GM04504 (cell line): Measurements from ENCODE around the gene ZFAND6.
A peak's percentile ranks its signal among the peaks of the same experiment; 100 is the strongest.
"Not testable (repeated sequence)": the region's sequence is repeated elsewhere in the genome, so short reads cannot be mapped to it uniquely, and the experiment has no call there.

Source experiments
- DNase-seq: peaks from one replicate; pipeline ENCODE4 v3.0.0-alpha.2; 2012; ENCODE audit warnings: low read depth

The ZFAND6 gene

DNA sequence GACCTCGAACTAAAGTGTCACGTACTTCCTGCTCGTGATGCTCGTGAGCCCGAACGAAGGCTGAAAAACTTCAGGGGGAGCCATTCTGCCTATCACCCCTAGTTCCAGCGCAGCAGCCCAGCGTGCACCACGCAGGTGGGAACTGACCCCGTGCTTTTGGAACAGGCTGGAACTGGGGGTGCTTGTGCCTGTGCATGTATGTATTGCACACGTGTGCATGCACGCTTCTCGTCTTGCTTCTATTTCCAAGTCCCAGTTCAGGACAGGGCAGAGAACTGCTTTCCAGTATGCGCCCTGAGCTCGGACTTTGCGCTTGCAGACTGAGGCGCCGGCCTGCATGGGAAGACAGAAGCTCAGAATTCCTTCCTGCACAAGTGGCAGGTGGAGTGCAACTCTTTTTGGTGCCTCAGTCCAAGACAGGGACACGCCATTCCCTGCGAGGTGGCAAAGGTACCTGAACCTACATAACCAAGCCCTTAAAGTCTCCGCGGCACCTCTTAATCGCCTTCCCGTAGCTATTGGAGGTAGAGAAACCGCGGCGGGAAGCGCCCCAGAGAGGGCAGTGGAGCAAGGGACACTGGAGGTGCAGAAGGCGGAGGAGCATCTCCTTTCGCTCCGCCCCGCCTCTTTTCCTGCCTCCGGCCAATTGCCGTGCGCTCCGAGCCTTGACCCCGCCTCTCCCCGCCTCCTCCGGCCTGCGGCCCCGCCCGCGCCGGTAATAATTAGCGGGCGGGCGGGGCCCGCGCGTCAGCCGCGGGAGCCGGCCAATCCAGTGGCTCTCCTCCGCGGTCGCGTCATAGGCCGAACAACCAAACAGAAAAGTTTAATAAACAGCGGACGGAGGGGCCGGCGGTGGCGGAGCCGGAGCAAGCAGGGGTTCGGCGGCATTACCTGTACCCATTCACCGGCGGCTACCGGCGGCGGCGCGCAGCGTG, at the start of gene ZFAND6:
Gene ZFAND6 (plus strand): TSS at position 826 of the 935 bp plus-strand sequence. CDS start 60,669 bp downstream, outside the sequence.
- DNase-seq = peak; percentile 92

GRCh38 chr15:80010131-80010673, 49.3 kb upstream of the ZFAND6 start:
- no peak for DNase-seq

GRCh38 chr15:80011041-80011523, 48.4 kb upstream of the ZFAND6 start:
- DNase-seq = peak; percentile 77

- DNase-seq = no peak
Observed at GRCh38 chr15:80011596-80011995, 47.9 kb upstream of the ZFAND6 start.

GRCh38 chr15:80012060-80012726, 47.3 kb upstream of the ZFAND6 start:
- no peak for DNase-seq

- DNase-seq = not testable (repeated sequence)
Observed at GRCh38 chr15:80014186-80014585, 45.3 kb upstream of the ZFAND6 start.

- no peak for DNase-seq
Observed at GRCh38 chr15:80015156-80015555, 44.3 kb upstream of the ZFAND6 start.

DNA sequence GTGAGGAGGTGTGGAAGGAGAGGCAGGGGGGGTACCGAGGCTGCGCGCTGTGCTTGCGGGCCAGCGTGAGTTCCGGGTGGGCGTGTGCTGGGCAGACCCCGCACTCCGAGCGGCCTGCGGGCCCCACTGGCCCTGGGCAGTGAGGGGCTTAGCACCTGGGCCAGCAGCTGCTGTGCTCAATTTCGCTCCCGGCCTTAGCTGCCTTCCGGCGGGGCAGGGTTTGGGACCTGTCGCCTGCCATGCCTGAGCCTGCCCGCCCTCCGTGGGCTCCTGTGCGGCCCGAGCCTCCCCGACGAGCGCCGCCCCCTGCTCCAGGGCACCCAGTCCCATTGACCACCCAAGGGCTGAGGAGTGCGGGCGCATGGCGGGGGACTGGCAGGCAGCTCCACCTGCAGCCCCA, 43.0 kb upstream of the ZFAND6 start:
- not testable (repeated sequence) for DNase-seq

- not testable (repeated sequence) for DNase-seq
Observed at GRCh38 chr15:80017139-80017538, 42.3 kb upstream of the ZFAND6 start.

DNA sequence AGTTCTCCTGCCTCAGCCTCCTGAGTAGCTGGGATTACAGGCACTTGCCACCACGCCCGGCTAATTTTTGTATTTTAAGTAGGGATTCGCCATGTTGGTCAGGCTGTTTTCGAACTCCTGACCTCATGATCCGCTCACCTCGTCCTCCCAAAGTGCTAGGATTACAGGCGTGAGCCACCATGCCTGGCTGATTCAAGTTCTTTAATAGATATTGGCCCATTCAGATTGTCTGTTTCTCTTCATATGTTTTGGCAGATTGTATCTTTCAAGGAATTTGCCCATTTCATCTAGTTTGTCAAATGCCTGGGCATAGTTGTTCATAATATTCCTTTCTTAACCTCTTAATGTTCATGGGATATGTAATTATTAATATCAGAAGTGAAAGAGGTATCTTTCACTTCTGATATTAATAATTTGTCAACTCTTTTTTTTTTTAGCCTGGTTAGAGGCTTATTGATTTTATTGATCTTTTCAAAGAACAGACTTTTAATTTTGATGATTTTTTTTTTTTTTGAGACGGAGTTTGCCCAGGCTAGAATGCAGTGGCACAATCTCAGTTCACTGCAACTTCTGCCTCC, 40.2 kb upstream of the ZFAND6 start:
- no peak for DNase-seq

GRCh38 chr15:80020149-80020548, 39.3 kb upstream of the ZFAND6 start:
- DNase-seq = not testable (repeated sequence)

DNA sequence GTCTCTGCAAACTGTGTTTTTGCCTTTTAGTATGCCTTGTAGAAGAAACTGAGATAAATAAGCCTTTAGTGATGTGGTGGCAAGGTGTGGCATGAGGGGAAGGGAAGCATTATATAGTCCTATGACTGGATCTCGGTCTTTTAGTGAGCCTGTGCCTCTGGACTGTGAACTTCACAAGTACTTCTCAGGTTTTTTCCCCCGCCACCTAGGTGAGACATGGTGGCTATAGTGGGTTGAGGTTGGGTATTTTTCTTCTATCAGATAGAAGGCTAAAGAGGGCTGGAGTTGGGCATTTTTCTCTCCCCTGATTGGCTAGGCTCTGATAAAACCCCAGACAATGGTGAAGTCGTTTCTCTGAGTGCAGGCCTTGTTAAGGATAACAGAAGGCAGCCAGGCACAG, 38.7 kb upstream of the ZFAND6 start:
- DNase-seq = no peak

GRCh38 chr15:80026310-80026709, 33.2 kb upstream of the ZFAND6 start:
- DNase-seq = no peak

DNA sequence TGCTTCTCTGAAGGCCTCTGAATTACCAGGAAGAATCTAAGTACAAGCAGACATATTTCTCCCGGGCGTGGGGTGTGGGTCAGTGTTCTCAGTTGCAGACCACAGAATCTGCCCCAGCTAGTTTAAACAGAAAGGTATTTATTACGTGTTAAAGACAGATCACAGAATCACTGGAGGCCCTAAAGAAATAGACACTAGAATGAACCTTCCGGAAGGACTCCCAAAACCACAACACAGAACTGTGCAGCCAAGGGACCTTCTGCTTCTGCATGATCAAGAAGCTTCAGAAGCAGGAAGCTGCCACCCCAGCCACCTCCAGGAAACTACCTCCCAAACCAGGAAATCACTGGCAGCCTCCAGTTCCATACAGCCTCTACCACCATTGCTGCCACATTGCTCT, 32.7 kb upstream of the ZFAND6 start:
- DNase-seq = no peak

- no peak for DNase-seq
Observed at GRCh38 chr15:80028937-80029336, 30.5 kb upstream of the ZFAND6 start.

DNA sequence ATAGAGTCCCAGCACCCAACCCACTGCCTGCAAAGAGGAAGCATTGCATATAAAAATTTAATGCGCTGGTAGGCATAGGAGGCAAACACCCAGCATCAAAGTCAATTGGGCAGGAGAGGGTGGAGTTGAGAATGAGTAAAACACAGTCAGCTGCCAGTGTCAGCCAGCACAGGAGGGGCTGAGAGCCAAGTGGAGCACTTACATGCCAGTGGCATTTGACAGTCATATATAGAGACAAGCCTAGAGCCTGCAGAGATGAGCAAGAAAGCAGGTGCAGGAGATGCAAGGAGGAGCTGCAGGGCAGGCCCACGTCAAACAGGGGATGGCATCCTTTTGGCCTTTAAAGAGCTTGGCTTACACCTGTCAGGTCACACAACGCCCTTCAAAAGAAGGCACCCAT, 27.6 kb upstream of the ZFAND6 start:
- no peak for DNase-seq

DNA sequence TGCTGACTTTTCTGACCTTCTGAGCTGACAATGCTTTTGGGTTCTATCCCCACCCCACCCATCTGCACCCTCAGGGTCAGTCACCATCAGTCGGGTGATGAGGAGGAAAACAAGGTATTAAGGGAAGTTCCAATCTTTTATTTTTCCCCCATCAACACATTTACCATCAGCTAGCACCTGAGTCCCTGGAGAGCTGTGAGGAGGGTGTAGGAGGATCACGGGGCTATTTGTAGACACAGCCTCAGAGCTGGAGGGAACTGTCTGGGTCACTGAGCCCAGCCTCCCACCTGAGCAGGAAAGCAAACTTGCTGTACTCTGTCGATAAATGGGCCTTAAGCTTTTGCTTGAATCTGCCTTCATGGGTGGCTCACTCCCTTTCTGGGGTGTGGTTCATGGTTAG, 24.8 kb upstream of the ZFAND6 start:
- DNase-seq = no peak

GRCh38 chr15:80036071-80036470, 23.4 kb upstream of the ZFAND6 start:
- DNase-seq = no peak

DNA sequence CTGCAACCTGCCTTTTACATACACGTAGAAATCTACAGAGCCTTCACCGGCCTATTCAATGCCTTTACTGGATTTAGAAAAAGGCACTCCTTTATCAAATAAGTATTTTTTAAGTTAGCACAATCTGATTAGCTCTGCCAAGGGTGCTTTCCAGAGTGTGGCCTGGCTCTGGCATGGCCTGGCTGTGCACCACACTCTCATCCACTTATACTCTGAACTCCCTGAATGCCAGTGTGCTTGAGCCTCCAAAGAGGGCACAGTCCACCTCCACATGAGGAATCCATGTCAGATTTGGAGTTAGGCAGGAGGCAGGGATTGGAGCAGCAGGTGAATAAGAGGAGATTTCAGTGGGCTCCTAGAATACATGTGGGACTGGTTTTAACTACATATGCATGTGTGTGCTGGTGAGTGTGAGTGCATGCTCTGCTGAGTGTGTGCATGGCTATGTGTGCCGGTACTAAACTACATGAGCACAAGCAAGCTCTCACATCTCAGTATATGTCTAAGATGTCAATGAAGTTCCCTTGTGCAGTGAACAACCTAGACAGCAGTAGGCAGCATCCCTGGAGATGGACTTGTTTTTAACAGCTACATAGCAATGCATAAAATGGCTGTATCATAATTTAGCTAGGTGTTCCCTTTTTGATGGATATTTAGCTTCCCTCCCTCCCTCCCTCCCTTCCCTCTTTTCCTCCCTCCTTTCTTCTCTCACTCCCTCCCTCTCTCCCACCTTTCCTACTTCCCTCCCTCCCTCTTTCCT, 17.8 kb upstream of the ZFAND6 start:
- no peak for DNase-seq

DNA sequence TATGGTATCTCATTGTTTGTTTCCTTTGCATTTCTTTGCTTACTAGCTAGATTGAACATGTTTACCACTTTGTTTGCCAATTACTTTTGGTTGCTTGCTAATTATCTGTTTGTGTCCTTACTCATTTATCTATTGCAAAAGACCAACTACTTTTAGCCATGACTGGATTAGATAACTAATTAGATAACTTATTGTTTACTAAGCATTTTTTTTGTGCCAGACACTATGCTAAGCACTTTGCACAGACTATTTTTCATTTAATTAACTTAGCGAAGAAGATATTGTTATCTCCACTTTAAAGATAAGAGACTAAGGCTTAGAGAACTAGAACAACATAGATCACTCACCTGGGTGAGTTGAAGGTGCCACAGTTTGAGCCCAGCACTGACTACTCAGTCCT, 16.9 kb upstream of the ZFAND6 start:
- DNase-seq = no peak

- not testable (repeated sequence) for DNase-seq
Observed at GRCh38 chr15:80045219-80045618, 14.3 kb upstream of the ZFAND6 start.

GRCh38 chr15:80049046-80049445, 10.4 kb upstream of the ZFAND6 start:
- no peak for DNase-seq
